Mucosa of descending colon (tissue), 3 donors: ENCODE results near the gene PPP6C. TPM values are rescaled to one million over a fixed set of nuclear protein-coding genes. Genes with fewer than 3 reads are reported as not detected.

Experiments used
- ATAC-seq: fragments of 200-7000 bp; cut with Tn5 transposase; one replicate; pipeline ENCODE4 v1.9.1; 2020; ENCODE audit warnings: mild to moderate bottlenecking, moderate library complexity
- DNase-seq, 3 donors: peaks; one replicate each; pipeline ENCODE4 v3.0.0-alpha.2; 2020
- H3K36me3 ChIP-seq: fragments of 200-600 bp; one replicate; pipeline ENCODE4 v1.8.0; 2021; ENCODE audit warnings: low read depth, mild to moderate bottlenecking
- H3K4me1 ChIP-seq: fragments of 200-600 bp; one replicate; pipeline ENCODE4 v1.8.0; 2021; ENCODE audit warnings: low read depth, mild to moderate bottlenecking
- H3K4me3 ChIP-seq: fragments of 200-600 bp; one replicate; pipeline ENCODE4 v1.8.0; 2021; ENCODE audit warnings: mild to moderate bottlenecking
- H3K9me3 ChIP-seq: fragments of 200-600 bp; one replicate; pipeline ENCODE4 v1.8.0; 2021; ENCODE audit warnings: mild to moderate bottlenecking
- CTCF ChIP-seq: fragments of 200-600 bp; IDR thresholded peaks from one replicate; pipeline ENCODE4 v1.8.0; 2022; ENCODE audit warnings: antibody characterized with exemption, mild to moderate bottlenecking
- intact Hi-C, 2 donors: fragments of 100-400 bp; cut with DNase I in 1 of 2; cut with micrococcal nuclease in 1 of 2; formaldehyde crosslinking; loops; one replicate each; pipeline versions ENCODE4 v1.11.0 to v1.11.1; 2022; cut with DNase I, micrococcal nuclease
- total RNA-seq, 3 donors: library from RNA; stranded (reverse); fragmentation: NEBNext Ultra II Directional in 2 of 3; extraction: Animal tissue kit (Norgen Biotek cat#: 25700) in 2 of 3; gene quantifications; one replicate each; pipeline versions ENCODE4 v1.2.1 to v1.2.4, GENCODE V29; 2021 to 2023
- donor health status: DM: no; HTN: no; CAD: no; lungs with moderate emphysema.
- donor health status: DM: no; HTN: no; CAD: no.
- donor health status: DM: no; HTN: yes; CAD: no.

PPP6C gene
- total RNA-seq, 3 donors from 2014 or later: 41.8 to 47.6 (median 45.4) TPM

GRCh38 chr9:125156551-125156950, 33.1 kb downstream of the PPP6C start:
- Histone ChIP-seq H3K36me3 (no peaks in the 10 kb centered on the region), H3K4me1 (peaks cover 12% of the 10 kb centered on the region), H3K9me3 (no peaks in the 10 kb centered on the region), H3K4me3 (no peak overlapping the region)
- ATAC-seq: no peak
- intact Hi-C loops: no loop called here
- no peak for DNase-seq
- no peak for TF ChIP-seq CTCF

- intact Hi-C loops: no loop called here
- no peak for TF ChIP-seq CTCF
- H3K4me1 ChIP-seq: no peaks in the 10 kb centered on the region
- DNase-seq (no peak), ATAC-seq (no peak)
- H3K36me3 ChIP-seq: no peaks in the 10 kb centered on the region
- H3K4me3 ChIP-seq: no peak overlapping the region
- H3K9me3 ChIP-seq: no peaks in the 10 kb centered on the region
These were observed 35.8 kb downstream of the PPP6C start for GRCh38 chr9:125153712-125154367.

- H3K9me3 ChIP-seq: no peaks in the 10 kb centered on the region
- intact Hi-C loops: no loop called here
- ATAC-seq (no peak), DNase-seq (no peak)
- no peak for TF ChIP-seq CTCF
- H3K4me3 ChIP-seq: no peak overlapping the region
- no peaks in the 10 kb centered on the region for H3K36me3 ChIP-seq
- no peaks in the 10 kb centered on the region for H3K4me1 ChIP-seq
These were observed 37.9 kb downstream of the PPP6C start for GRCh38 chr9:125151730-125152129.

- no peaks in the 10 kb centered on the region for H3K4me1 ChIP-seq
- ATAC-seq: no peak
- no peak for DNase-seq
- H3K36me3 ChIP-seq: no peaks in the 10 kb centered on the region
- intact Hi-C loops: no loop called here
- no peak overlapping the region for H3K4me3 ChIP-seq
- no peak for TF ChIP-seq CTCF
- no peaks in the 10 kb centered on the region for H3K9me3 ChIP-seq
These were observed 39.0 kb downstream of the PPP6C start for GRCh38 chr9:125150349-125151245.

- DNase-seq: no peak
- no peak overlapping the region for H3K4me3 ChIP-seq
- TF ChIP-seq CTCF: no peak
- H3K4me1 ChIP-seq: peaks cover 6% of the 10 kb centered on the region
- H3K36me3 ChIP-seq: no peaks in the 10 kb centered on the region
- intact Hi-C loops: loop anchor here (10.0 kb wide), 1 partner anchor 203 kb away; the partner anchor contains the start of gene GOLGA1 (in 2 of the 2)
- no peak for ATAC-seq
- no peaks in the 10 kb centered on the region for H3K9me3 ChIP-seq
These were observed 42.1 kb downstream of the PPP6C start for GRCh38 chr9:125147401-125147951.
